22Rv1 (cell line): ENCODE results near the gene RFX7.

Experiments used
- ZFX ChIP-seq: fragments of 450-650 bp; IDR thresholded peaks from 2 replicates; pipeline ENCODE4 v1.6.1; 2017; ENCODE audit warnings: antibody characterized with exemption, borderline replicate concordance
- TF ChIP-seq, protein P1 (sequence below): fragments of 450-650 bp; IDR thresholded peaks from 2 replicates; pipeline ENCODE4 v1.5.1; 2017; ENCODE audit warnings: mild to moderate bottlenecking

DNA sequence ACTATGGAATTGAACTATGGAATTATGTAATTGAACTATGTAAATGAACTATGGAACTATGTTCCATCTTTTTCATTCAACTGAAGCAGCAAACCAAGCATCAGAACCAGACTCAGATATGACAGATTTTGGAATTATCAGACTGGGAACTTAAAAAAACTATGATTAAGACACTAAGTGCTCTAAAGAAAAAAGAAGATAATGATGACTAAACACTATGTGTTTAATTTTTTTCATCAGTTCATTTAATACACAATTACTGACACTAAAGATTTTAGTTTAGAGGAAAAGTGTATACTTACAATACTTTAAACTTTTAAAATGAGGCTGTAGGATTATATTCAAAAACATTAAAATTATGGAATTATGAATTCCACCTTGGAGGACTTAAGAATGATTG is 15.3 kb downstream of the RFX7 start:
- TF ChIP-seq, protein P1, sequence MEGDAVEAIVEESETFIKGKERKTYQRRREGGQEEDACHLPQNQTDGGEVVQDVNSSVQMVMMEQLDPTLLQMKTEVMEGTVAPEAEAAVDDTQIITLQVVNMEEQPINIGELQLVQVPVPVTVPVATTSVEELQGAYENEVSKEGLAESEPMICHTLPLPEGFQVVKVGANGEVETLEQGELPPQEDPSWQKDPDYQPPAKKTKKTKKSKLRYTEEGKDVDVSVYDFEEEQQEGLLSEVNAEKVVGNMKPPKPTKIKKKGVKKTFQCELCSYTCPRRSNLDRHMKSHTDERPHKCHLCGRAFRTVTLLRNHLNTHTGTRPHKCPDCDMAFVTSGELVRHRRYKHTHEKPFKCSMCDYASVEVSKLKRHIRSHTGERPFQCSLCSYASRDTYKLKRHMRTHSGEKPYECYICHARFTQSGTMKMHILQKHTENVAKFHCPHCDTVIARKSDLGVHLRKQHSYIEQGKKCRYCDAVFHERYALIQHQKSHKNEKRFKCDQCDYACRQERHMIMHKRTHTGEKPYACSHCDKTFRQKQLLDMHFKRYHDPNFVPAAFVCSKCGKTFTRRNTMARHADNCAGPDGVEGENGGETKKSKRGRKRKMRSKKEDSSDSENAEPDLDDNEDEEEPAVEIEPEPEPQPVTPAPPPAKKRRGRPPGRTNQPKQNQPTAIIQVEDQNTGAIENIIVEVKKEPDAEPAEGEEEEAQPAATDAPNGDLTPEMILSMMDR = no peak
- TF ChIP-seq ZFX = no peak
